Heart left ventricle (tissue), 16 donors: ENCODE data around the gene TMEM174. TPM values are rescaled to one million over a fixed set of nuclear protein-coding genes. Genes with fewer than 3 reads are reported as not detected.

Experiments used
- ATAC-seq, 4 donors: fragments of 200-7000 bp; cut with Tn5 transposase; one replicate each; pipeline ENCODE4 v1.9.1; 2020 to 2022; ENCODE audit warnings: moderate library complexity in 4 of 4, mild to moderate bottlenecking in 3 of 4, moderate number of reproducible peaks in 1 of 4
- DNase-seq, 5 donors: peaks; one replicate each; pipeline ENCODE4 v3.0.0-alpha.2; 2020
- H3K27ac ChIP-seq, 12 donors: fragments of 200-600 bp; sonication (generic) in 4 of 12; one replicate each; pipeline versions ENCODE4 v1.5.0 to v1.8.0; 2016 to 2022; ENCODE audit warnings: mild to moderate bottlenecking in 2 of 12
- H3K27me3 ChIP-seq, 9 donors: fragments of 200-600 bp; sonication (generic) in 2 of 9; one replicate each; pipeline versions ENCODE4 v1.5.1 to v1.8.0; 2016 to 2022; ENCODE audit warnings: mild to moderate bottlenecking in 3 of 9
- H3K36me3 ChIP-seq, 9 donors: fragments of 200-600 bp; sonication (generic) in 2 of 9; one replicate each; pipeline versions ENCODE4 v1.5.0 to v1.8.0; 2018 to 2022; ENCODE audit warnings: mild to moderate bottlenecking in 2 of 9
- H3K4me1 ChIP-seq, 12 donors: fragments of 200-600 bp; sonication (generic) in 4 of 12; one replicate each; pipeline versions ENCODE4 v1.5.0 to v1.8.0; 2016 to 2022; ENCODE audit warnings: mild to moderate bottlenecking in 3 of 12
- H3K4me3 ChIP-seq, 12 donors: fragments of 200-600 bp; sonication (generic) in 4 of 12; one replicate each; pipeline versions ENCODE4 v1.5.0 to v1.8.0; 2017 to 2022; ENCODE audit warnings: mild to moderate bottlenecking in 9 of 12, moderate library complexity in 4 of 12
- H3K9me3 ChIP-seq, 12 donors: fragments of 200-600 bp; sonication (generic) in 4 of 12; one replicate each; pipeline versions ENCODE4 v1.5.0 to v1.8.0; 2016 to 2022; ENCODE audit warnings: mild to moderate bottlenecking in 1 of 12
- CTCF ChIP-seq, 12 donors: fragments of 200-600 bp; sonication (generic) in 4 of 12; IDR thresholded peaks; one replicate each; pipeline versions ENCODE4 v1.5.0 to v1.8.0; 2018 to 2022; ENCODE audit warnings: antibody characterized with exemption in 12 of 12, mild to moderate bottlenecking in 5 of 12
- POLR2A ChIP-seq, 2 donors: fragments of 450-650 bp; IDR thresholded peaks; one replicate each; pipeline ENCODE4 v1.6.1; 2017; ENCODE audit warnings: antibody characterized with exemption in 2 of 2, mild to moderate bottlenecking in 2 of 2, moderate library complexity in 2 of 2
- WGBS, 4 donors: extraction: QIAGEN DNeasy Blood & Tissue Kit in 2 of 4; methylation state at CpG; one replicate each; pipeline versions ENCODE4 v1.1.5 to v1.1.7; 2013 to 2018; 5-methylcytosine and 5-hydroxymethylcytosine counted together
- intact Hi-C, 10 donors: fragments of 100-400 bp; cut with DNase I; formaldehyde crosslinking; loops; one replicate each; pipeline versions ENCODE4 v1.11.1 to v1.14.2; 2022
- polyA plus RNA-seq, 2 donors: library from polyadenylated mRNA; stranded (reverse); fragments of 200-250 nt; gene quantifications; one replicate each; pipeline ENCODE4 v1.2.3, GENCODE V29; 2013
- total RNA-seq, 9 donors: library from RNA; depleted of rRNA in 2 of 9; stranded (reverse); fragments of >200 nt in 2 of 9; fragmentation: NEBNext Ultra II Directional in 3 of 9; extraction: Animal tissue kit (Norgen Biotek cat#: 25700) in 3 of 9; gene quantifications; one replicate each; pipeline versions ENCODE4 v1.1.0 to v1.2.4, GENCODE V29; 2016 to 2023
- donor health status: ischemic (EF 13 %, LVEDD 7.1; RV severe dilation, severe dysfunction).
- donor health status: healthy with polysubstance abuse.
- donor health status: DM: no; HTN: yes; CAD: no.
- donor health status: DM: no; HTN: no; CAD: no.
- donor health status: ischemic (EF 25% LVEDD 6.9; RV normal size, moderate dysfunction).
- donor health status: ischemic (EF 25% LVEDD 5.7; RV mildly dilated, moderate dysfunction).
- donor health status: healthy.
- donor health status: DM: yes; HTN: yes; CAD: no.
- donor health status: ischemic (EF 35%, LVEDD 5.7; RV mildly dilated, moderate dysfunction).
- donor health status: nonischemic (EF 11% LVEDD 7.7; RV severe dilation, severe dysfunction).
- donor health status: DM: yes; HTN: yes; CAD: no.
- donor health status: PGD.
- donor health status: ischemic (EF 29% LVEDD 5.4; RV normal size, mild dysfunction).
- donor health status: nonischemic (EF 23%, LVEDD 6.1; RV moderate dilation, normal function).

Gene TMEM174
- total and polyA plus RNA-seq, 11 donors, result not detected

- WGBS, 4 donors, result 79 to 88% (median 85%) methylated on average over 3 of the region's 3 CpGs
Measured at GRCh38 chr5:73139485-73139884, 33.5 kb upstream of the TMEM174 start.

GRCh38 chr5:73140801-73141200 is 32.2 kb upstream of the TMEM174 start:
- Histone ChIP-seq H3K36me3 (no peaks in the 10 kb centered on the region), H3K27ac (no peak overlapping the region), H3K9me3 (no peaks in the 10 kb centered on the region), H3K4me3 (no peak overlapping the region), H3K4me1 (peaks cover 0 to 3% (median 0%) of the 10 kb centered on the region in 12 donors), H3K27me3 (peaks cover 0 to 37% (median 7%) of the 10 kb centered on the region in 9 donors)
- WGBS, 4 donors, result 94 to 100% (median 99%) methylated on average over 1 of the region's 1 CpG
- no peak for ATAC-seq
- TF ChIP-seq CTCF (IDR thresholded peaks at IDR 0.05) (no peak), POLR2A (IDR thresholded peaks at IDR 0.05) (no peak)
- DNase-seq, result no peak
- intact Hi-C loops, result no loop called here

More at GRCh38 chr5:73139485-73139884, 33.5 kb upstream of the TMEM174 start:
- TF ChIP-seq POLR2A (IDR thresholded peaks at IDR 0.05), result no peak
- no peak for TF ChIP-seq CTCF (IDR thresholded peaks at IDR 0.05)
- no peak for ATAC-seq
- Histone ChIP-seq H3K4me3 (no peak overlapping the region), H3K27me3 (peaks cover 0 to 42% (median 7%) of the 10 kb centered on the region in 9 donors), H3K9me3 (no peaks in the 10 kb centered on the region), H3K36me3 (no peaks in the 10 kb centered on the region), H3K27ac (no peak overlapping the region), H3K4me1 (peaks cover 0 to 3% (median 0%) of the 10 kb centered on the region in 12 donors)
- no peak for DNase-seq
- intact Hi-C loops, result no loop called here

- no peak for TF ChIP-seq POLR2A (IDR thresholded peaks at IDR 0.05)
- no peak for TF ChIP-seq CTCF (IDR thresholded peaks at IDR 0.05)
- no peak for ATAC-seq
- Histone ChIP-seq H3K27me3 (peaks cover 0 to 27% (median 3%) of the 10 kb centered on the region in 9 donors), H3K4me3 (no peak overlapping the region), H3K9me3 (no peaks in the 10 kb centered on the region), H3K4me1 (no peaks in the 10 kb centered on the region), H3K36me3 (no peaks in the 10 kb centered on the region), H3K27ac (no peak overlapping the region)
- 71 to 76% (median 73%) methylated on average over 8 of the region's 8 CpGs for WGBS, 4 donors
- intact Hi-C loops, result no loop called here
- DNase-seq, result no peak
Measured at GRCh38 chr5:73142035-73142434, 31.0 kb upstream of the TMEM174 start.

- Histone ChIP-seq H3K9me3 (no peaks in the 10 kb centered on the region), H3K27me3 (peaks cover 0 to 13% (median 0%) of the 10 kb centered on the region in 9 donors), H3K4me3 (no peak overlapping the region), H3K27ac (no peak overlapping the region), H3K4me1 (no peaks in the 10 kb centered on the region), H3K36me3 (no peaks in the 10 kb centered on the region)
- TF ChIP-seq CTCF (IDR thresholded peaks at IDR 0.05) (no peak), POLR2A (IDR thresholded peaks at IDR 0.05) (no peak)
- intact Hi-C loops, result no loop called here
- DNase-seq, result no peak
- no peak for ATAC-seq
- WGBS, 4 donors, result 80 to 93% (median 83%) methylated on average over 6 of the region's 6 CpGs
Measured at GRCh38 chr5:73143716-73144115, 29.3 kb upstream of the TMEM174 start.
